ENCODE data around the gene TBC1D9B. TPM values are rescaled to one million over a fixed set of nuclear protein-coding genes. Genes with fewer than 3 reads are reported as not detected.

Gene TBC1D9B
- total and polyA plus RNA-seq, 2 of the 13 experiments (the other 11 are each of a cell fraction or from before 2014, with no cell fraction given) = 35.0 to 50.0 TPM

- TF ChIP-seq HMGXB3 (CRISPR knock-in tag; IDR thresholded peaks at IDR 0.05; ENCODE audit: borderline replicate concordance) = no peak
- TF ChIP-seq MAZ (IDR thresholded peaks at IDR 0.05; ENCODE audit: borderline replicate concordance, low read depth, low read length) = no peak
- TF ChIP-seq MAZ (CRISPR knock-in tag; IDR thresholded peaks at IDR 0.05; ENCODE audit: low read depth) = no peak
- no peak for TF ChIP-seq KLF6 (CRISPR knock-in tag; IDR thresholded peaks at IDR 0.05)
- no peak for TF ChIP-seq ZNF580 (CRISPR knock-in tag; IDR thresholded peaks at IDR 0.05; ENCODE audit: borderline replicate concordance, low read depth)
- no peak for TF ChIP-seq CHD2 (IDR thresholded peaks at IDR 0.05; ENCODE audit: low read depth, low read length)
- TF ChIP-seq ZNF891 (CRISPR knock-in tag; IDR thresholded peaks at IDR 0.05) = no peak
- TF ChIP-seq ZNF660 (CRISPR knock-in tag; IDR thresholded peaks at IDR 0.05; ENCODE audit: borderline replicate concordance, low read depth) = no peak
- 0 out of 2 replicates have a peak, but pooled peaks have one; percentile 32 for TF ChIP-seq NCOA2 (CRISPR knock-in tag; IDR thresholded peaks at IDR 0.05)
- no peak for TF ChIP-seq DMAP1 (CRISPR knock-in tag; IDR thresholded peaks at IDR 0.05)
- no peak for TF ChIP-seq ZNF747 (CRISPR knock-in tag; IDR thresholded peaks at IDR 0.05; ENCODE audit: borderline replicate concordance)
- no peak for TF ChIP-seq ZNF777 (CRISPR knock-in tag; IDR thresholded peaks at IDR 0.05)
- TF ChIP-seq, protein P1, sequence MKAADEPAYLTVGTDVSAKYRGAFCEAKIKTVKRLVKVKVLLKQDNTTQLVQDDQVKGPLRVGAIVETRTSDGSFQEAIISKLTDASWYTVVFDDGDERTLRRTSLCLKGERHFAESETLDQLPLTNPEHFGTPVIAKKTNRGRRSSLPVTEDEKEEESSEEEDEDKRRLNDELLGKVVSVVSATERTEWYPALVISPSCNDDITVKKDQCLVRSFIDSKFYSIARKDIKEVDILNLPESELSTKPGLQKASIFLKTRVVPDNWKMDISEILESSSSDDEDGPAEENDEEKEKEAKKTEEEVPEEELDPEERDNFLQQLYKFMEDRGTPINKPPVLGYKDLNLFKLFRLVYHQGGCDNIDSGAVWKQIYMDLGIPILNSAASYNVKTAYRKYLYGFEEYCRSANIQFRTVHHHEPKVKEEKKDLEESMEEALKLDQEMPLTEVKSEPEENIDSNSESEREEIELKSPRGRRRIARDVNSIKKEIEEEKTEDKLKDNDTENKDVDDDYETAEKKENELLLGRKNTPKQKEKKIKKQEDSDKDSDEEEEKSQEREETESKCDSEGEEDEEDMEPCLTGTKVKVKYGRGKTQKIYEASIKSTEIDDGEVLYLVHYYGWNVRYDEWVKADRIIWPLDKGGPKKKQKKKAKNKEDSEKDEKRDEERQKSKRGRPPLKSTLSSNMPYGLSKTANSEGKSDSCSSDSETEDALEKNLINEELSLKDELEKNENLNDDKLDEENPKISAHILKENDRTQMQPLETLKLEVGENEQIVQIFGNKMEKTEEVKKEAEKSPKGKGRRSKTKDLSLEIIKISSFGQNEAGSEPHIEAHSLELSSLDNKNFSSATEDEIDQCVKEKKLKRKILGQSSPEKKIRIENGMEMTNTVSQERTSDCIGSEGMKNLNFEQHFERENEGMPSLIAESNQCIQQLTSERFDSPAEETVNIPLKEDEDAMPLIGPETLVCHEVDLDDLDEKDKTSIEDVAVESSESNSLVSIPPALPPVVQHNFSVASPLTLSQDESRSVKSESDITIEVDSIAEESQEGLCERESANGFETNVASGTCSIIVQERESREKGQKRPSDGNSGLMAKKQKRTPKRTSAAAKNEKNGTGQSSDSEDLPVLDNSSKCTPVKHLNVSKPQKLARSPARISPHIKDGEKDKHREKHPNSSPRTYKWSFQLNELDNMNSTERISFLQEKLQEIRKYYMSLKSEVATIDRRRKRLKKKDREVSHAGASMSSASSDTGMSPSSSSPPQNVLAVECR (CRISPR knock-in tag; IDR thresholded peaks at IDR 0.05; ENCODE audit: borderline replicate concordance) = peak; percentile 48; the same call in 1 of the 2 replicates
- TF ChIP-seq ADNP (CRISPR knock-in tag; IDR thresholded peaks at IDR 0.05) = no peak
- no peak for TF ChIP-seq RBM22 (optimal IDR thresholded peaks at IDR 0.05; ENCODE audit: low read length)
- TF ChIP-seq, protein P2, sequence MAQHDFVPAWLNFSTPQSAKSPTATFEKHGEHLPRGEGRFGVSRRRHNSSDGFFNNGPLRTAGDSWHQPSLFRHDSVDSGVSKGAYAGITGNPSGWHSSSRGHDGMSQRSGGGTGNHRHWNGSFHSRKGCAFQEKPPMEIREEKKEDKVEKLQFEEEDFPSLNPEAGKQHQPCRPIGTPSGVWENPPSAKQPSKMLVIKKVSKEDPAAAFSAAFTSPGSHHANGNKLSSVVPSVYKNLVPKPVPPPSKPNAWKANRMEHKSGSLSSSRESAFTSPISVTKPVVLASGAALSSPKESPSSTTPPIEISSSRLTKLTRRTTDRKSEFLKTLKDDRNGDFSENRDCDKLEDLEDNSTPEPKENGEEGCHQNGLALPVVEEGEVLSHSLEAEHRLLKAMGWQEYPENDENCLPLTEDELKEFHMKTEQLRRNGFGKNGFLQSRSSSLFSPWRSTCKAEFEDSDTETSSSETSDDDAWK (CRISPR knock-in tag; IDR thresholded peaks at IDR 0.05) = no peak
- TF ChIP-seq, protein P3, sequence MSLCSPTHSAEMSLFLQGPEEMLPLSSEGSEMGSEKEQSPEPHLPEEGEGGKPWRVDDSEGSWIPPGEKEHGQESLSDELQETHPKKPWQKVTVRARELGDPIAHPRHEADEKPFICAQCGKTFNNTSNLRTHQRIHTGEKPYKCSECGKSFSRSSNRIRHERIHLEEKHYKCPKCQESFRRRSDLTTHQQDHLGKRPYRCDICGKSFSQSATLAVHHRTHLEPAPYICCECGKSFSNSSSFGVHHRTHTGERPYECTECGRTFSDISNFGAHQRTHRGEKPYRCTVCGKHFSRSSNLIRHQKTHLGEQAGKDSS (CRISPR knock-in tag; IDR thresholded peaks at IDR 0.05; ENCODE audit: borderline replicate concordance, low read depth) = no peak
- no peak for TF ChIP-seq ZNF543 (CRISPR knock-in tag; IDR thresholded peaks at IDR 0.05)
- TF ChIP-seq ISX (CRISPR knock-in tag; conservative IDR thresholded peaks at IDR 0.05) = no peak
- peak; percentile 56; the same call in 1 of the 2 replicates for TF ChIP-seq SALL1 (CRISPR knock-in tag; IDR thresholded peaks at IDR 0.05)
- TF ChIP-seq POLR2AphosphoS5 (IDR thresholded peaks at IDR 0.05; ENCODE audit: low read depth, low read length) = no peak
These were observed 83.0 kb downstream of the TBC1D9B start (continued) for GRCh38 chr5:179824745-179825112.

Measured in HepG2 (cell line).